SK-N-SH treated with all-trans-retinoic acid at 6 μM for 48 hours (cell line): Measurements from ENCODE around the gene ITPRID2.

ENCODE experiments used
- ATAC-seq: fragments of 200-7000 bp; cut with Tn5 transposase; 3 replicates; pipeline ENCODE4 v1.9.1; 2020; ENCODE audit warnings: mild to moderate bottlenecking, moderate library complexity
- ARNTL ChIP-seq: fragments of 450-650 bp; formaldehyde crosslinking; IDR thresholded peaks from 2 replicates; pipeline ENCODE4 v1.5.0; 2020; ENCODE audit warnings: low read depth, mild to moderate bottlenecking, moderate library complexity, borderline replicate concordance
- BACH2 ChIP-seq: fragments of 250-450 bp; sonication (Bioruptor Pico); IDR thresholded peaks from 2 replicates; pipeline ENCODE4 v1.9.0; 2021; ENCODE audit warnings: mild to moderate bottlenecking, borderline replicate concordance
- CSDC2 ChIP-seq: fragments of 250-450 bp; sonication (Bioruptor Pico); IDR thresholded peaks from 2 replicates; pipeline ENCODE4 v1.5.0; 2020; ENCODE audit warnings: mild to moderate bottlenecking, moderate library complexity
- ESRRG ChIP-seq: fragments of 250-450 bp; sonication (Bioruptor Pico); IDR thresholded peaks from 2 replicates; pipeline ENCODE4 v1.6.1; 2021; ENCODE audit warnings: mild to moderate bottlenecking
- ISL1 ChIP-seq: fragments of 250-450 bp; sonication (Bioruptor Pico); IDR thresholded peaks from 2 replicates; pipeline ENCODE4 v2.1.2; 2022; ENCODE audit warnings: mild to moderate bottlenecking, moderate library complexity
- OSR1 ChIP-seq: fragments of 250-450 bp; sonication (Bioruptor Pico); IDR thresholded peaks from 2 replicates; pipeline ENCODE4 v1.8.0; 2022; ENCODE audit warnings: moderate library complexity, mild to moderate bottlenecking, inconsistent platforms
- SNAI2 ChIP-seq: fragments of 250-450 bp; sonication (Bioruptor Pico); IDR thresholded peaks from 2 replicates; pipeline ENCODE4 v1.5.0; 2020; ENCODE audit warnings: mild to moderate bottlenecking, moderate library complexity
- TCF4 ChIP-seq: fragments of 250-450 bp; sonication (Bioruptor Pico); IDR thresholded peaks from 2 replicates; pipeline ENCODE4 v1.8.0; 2021; ENCODE audit warnings: mild to moderate bottlenecking, moderate library complexity, borderline replicate concordance
- ZC3H10 ChIP-seq: fragments of 250-450 bp; sonication (Bioruptor Pico); IDR thresholded peaks from 2 replicates; pipeline ENCODE4 v1.5.1; 2021; ENCODE audit warnings: mild to moderate bottlenecking, moderate library complexity
- ZFP3 ChIP-seq: fragments of 250-450 bp; sonication (Bioruptor Pico); IDR thresholded peaks from 2 replicates; pipeline ENCODE4 v1.5.0; 2020; ENCODE audit warnings: mild to moderate bottlenecking, moderate library complexity
- ZNF565 ChIP-seq: fragments of 450-650 bp; formaldehyde crosslinking; conservative IDR thresholded peaks from 2 replicates; pipeline ENCODE4 v1.5.0; 2020; ENCODE audit warnings: low read depth, mild to moderate bottlenecking, moderate library complexity
- ZNF70 ChIP-seq: fragments of 450-650 bp; formaldehyde crosslinking; IDR thresholded peaks from 2 replicates; pipeline ENCODE4 v1.5.0; 2020; ENCODE audit warnings: mild to moderate bottlenecking, moderate library complexity
- ZNF8 ChIP-seq: fragments of 450-650 bp; formaldehyde crosslinking; IDR thresholded peaks from 2 replicates; pipeline ENCODE4 v1.5.0; 2020; ENCODE audit warnings: mild to moderate bottlenecking, moderate library complexity
- TF ChIP-seq, protein P1 (sequence below): fragments of 250-450 bp; sonication (Bioruptor Pico); IDR thresholded peaks from 2 replicates; pipeline ENCODE4 v1.5.1; 2021; ENCODE audit warnings: mild to moderate bottlenecking, moderate library complexity
- TF ChIP-seq, protein P2 (sequence below): fragments of 250-450 bp; sonication (Bioruptor Pico); IDR thresholded peaks from 2 replicates; pipeline ENCODE4 v1.8.0; 2021; ENCODE audit warnings: low read depth, mild to moderate bottlenecking, moderate library complexity, borderline replicate concordance
- TF ChIP-seq, protein P3 (sequence below): fragments of 250-450 bp; sonication (Bioruptor Pico); IDR thresholded peaks from 2 replicates; pipeline ENCODE4 v1.5.0; 2020; ENCODE audit warnings: mild to moderate bottlenecking, moderate library complexity
- TF ChIP-seq, protein P4 (sequence below): fragments of 250-450 bp; sonication (Bioruptor Pico); IDR thresholded peaks from 2 replicates; pipeline ENCODE4 v1.5.1; 2020; ENCODE audit warnings: low read depth, mild to moderate bottlenecking, moderate library complexity
- TF ChIP-seq, protein P5 (sequence below): fragments of 250-450 bp; sonication (Bioruptor Pico); IDR thresholded peaks from 2 replicates; pipeline ENCODE4 v1.8.0; 2020; ENCODE audit warnings: mild to moderate bottlenecking, moderate library complexity, borderline replicate concordance

Gene ITPRID2

DNA sequence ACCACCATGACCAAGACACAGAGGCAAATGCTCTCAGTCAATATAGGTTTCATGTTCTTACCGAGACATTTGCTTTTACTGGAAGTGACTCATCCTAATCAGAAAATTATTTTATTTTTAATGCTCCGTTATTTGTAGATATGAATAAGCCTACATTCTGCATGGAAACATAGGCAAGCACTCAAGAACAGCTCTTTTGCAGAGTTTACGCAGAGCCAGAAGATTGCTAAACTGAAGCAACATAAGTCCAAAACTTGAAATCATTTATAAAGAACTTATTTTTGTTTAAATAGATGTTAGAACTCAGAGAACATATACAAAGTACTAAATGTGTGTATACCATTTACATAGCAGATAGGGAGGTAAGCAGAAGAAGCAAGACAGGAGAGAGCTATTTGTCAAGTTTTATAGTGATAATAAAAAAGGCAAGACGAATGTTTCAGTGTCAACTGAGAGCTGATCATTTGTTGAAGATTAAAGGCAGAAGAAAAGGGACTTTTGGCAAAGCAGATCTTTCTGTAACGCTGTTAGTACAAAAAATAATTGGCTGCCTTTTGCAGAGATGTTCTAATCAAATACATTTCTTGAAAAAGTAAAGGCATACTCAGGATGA lies 81.7 kb downstream of the ITPRID2 start (continued):
- TF ChIP-seq, protein P1, sequence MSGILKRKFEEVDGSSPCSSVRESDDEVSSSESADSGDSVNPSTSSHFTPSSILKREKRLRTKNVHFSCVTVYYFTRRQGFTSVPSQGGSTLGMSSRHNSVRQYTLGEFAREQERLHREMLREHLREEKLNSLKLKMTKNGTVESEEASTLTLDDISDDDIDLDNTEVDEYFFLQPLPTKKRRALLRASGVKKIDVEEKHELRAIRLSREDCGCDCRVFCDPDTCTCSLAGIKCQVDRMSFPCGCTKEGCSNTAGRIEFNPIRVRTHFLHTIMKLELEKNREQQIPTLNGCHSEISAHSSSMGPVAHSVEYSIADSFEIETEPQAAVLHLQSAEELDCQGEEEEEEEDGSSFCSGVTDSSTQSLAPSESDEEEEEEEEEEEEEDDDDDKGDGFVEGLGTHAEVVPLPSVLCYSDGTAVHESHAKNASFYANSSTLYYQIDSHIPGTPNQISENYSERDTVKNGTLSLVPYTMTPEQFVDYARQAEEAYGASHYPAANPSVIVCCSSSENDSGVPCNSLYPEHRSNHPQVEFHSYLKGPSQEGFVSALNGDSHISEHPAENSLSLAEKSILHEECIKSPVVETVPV (CRISPR knock-in tag) = no peak
- no peak for TF ChIP-seq TCF4
- TF ChIP-seq OSR1 (CRISPR knock-in tag) = no peak
- TF ChIP-seq ARNTL (CRISPR knock-in tag) = no peak
- no peak for TF ChIP-seq ZNF8 (CRISPR knock-in tag)
- no peak for TF ChIP-seq SNAI2 (CRISPR knock-in tag)

DNA sequence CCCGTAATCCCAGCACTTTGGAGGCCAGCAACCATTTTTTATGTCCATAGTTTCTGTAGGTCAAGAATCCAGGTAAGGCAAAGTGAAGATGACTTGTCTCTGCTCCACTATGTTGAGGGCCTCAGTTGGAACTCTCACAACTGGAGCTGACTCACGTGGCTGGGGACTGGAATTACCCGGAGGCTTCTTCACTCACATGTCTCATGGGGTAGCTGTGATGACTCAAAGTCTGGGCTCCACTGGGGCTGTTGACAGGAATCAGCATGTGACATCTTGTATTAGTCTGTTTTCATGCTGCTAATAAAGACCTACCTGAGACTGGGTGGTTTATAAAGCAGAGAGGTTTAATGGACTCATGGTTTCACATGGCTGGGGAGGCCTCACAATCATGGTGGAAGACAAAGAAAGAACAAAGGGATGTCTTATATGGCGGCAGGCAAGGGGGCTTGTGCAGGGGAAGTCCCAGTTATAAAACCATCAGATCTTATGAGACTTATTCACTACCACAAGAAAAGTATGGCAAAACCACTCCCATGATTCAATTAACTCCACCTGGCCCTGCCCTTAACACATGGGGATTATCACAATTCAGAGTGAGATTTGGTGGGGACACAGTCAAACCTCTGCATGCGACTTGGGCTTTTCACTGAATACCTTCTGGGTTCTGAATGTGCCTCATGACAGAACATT lies 86.3 kb downstream of the ITPRID2 start:
- TF ChIP-seq ZNF565 (CRISPR knock-in tag) (no peak), SNAI2 (CRISPR knock-in tag) (no peak), OSR1 (CRISPR knock-in tag) (no peak), TCF4 (no peak), ZNF8 (CRISPR knock-in tag) (no peak), ISL1 (no peak), ESRRG (CRISPR knock-in tag) (no peak), ZNF70 (CRISPR knock-in tag) (no peak), CSDC2 (CRISPR knock-in tag) (no peak), BACH2 (CRISPR knock-in tag) (no peak), ZC3H10 (no peak), ZFP3 (no peak)
- TF ChIP-seq, protein P2, sequence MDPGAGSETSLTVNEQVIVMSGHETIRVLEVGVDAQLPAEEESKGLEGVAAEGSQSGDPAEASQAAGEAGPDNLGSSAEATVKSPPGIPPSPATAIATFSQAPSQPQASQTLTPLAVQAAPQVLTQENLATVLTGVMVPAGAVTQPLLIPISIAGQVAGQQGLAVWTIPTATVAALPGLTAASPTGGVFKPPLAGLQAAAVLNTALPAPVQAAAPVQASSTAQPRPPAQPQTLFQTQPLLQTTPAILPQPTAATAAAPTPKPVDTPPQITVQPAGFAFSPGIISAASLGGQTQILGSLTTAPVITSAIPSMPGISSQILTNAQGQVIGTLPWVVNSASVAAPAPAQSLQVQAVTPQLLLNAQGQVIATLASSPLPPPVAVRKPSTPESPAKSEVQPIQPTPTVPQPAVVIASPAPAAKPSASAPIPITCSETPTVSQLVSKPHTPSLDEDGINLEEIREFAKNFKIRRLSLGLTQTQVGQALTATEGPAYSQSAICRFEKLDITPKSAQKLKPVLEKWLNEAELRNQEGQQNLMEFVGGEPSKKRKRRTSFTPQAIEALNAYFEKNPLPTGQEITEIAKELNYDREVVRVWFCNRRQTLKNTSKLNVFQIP (CRISPR knock-in tag) = no peak
- TF ChIP-seq, protein P3, sequence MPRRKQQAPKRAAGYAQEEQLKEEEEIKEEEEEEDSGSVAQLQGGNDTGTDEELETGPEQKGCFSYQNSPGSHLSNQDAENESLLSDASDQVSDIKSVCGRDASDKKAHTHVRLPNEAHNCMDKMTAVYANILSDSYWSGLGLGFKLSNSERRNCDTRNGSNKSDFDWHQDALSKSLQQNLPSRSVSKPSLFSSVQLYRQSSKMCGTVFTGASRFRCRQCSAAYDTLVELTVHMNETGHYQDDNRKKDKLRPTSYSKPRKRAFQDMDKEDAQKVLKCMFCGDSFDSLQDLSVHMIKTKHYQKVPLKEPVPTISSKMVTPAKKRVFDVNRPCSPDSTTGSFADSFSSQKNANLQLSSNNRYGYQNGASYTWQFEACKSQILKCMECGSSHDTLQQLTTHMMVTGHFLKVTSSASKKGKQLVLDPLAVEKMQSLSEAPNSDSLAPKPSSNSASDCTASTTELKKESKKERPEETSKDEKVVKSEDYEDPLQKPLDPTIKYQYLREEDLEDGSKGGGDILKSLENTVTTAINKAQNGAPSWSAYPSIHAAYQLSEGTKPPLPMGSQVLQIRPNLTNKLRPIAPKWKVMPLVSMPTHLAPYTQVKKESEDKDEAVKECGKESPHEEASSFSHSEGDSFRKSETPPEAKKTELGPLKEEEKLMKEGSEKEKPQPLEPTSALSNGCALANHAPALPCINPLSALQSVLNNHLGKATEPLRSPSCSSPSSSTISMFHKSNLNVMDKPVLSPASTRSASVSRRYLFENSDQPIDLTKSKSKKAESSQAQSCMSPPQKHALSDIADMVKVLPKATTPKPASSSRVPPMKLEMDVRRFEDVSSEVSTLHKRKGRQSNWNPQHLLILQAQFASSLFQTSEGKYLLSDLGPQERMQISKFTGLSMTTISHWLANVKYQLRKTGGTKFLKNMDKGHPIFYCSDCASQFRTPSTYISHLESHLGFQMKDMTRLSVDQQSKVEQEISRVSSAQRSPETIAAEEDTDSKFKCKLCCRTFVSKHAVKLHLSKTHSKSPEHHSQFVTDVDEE (CRISPR knock-in tag) = no peak
- TF ChIP-seq, protein P4, sequence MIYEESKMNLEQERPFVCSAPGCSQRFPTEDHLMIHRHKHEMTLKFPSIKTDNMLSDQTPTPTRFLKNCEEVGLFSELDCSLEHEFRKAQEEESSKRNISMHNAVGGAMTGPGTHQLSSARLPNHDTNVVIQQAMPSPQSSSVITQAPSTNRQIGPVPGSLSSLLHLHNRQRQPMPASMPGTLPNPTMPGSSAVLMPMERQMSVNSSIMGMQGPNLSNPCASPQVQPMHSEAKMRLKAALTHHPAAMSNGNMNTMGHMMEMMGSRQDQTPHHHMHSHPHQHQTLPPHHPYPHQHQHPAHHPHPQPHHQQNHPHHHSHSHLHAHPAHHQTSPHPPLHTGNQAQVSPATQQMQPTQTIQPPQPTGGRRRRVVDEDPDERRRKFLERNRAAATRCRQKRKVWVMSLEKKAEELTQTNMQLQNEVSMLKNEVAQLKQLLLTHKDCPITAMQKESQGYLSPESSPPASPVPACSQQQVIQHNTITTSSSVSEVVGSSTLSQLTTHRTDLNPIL = no peak
- TF ChIP-seq, protein P1 (CRISPR knock-in tag) = no peak
- TF ChIP-seq, protein P5, sequence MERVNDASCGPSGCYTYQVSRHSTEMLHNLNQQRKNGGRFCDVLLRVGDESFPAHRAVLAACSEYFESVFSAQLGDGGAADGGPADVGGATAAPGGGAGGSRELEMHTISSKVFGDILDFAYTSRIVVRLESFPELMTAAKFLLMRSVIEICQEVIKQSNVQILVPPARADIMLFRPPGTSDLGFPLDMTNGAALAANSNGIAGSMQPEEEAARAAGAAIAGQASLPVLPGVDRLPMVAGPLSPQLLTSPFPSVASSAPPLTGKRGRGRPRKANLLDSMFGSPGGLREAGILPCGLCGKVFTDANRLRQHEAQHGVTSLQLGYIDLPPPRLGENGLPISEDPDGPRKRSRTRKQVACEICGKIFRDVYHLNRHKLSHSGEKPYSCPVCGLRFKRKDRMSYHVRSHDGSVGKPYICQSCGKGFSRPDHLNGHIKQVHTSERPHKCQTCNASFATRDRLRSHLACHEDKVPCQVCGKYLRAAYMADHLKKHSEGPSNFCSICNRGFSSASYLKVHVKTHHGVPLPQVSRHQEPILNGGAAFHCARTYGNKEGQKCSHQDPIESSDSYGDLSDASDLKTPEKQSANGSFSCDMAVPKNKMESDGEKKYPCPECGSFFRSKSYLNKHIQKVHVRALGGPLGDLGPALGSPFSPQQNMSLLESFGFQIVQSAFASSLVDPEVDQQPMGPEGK (CRISPR knock-in tag) = no peak
- no peak for ATAC-seq
